Measurements from ENCODE around the gene MGLL.

Gene MGLL

GRCh38 chr3:127760361-127760760, 62.0 kb downstream of the MGLL start:
- in situ Hi-C loops (cut with MboI; ENCODE audit: low sequenced_read_pairs): no loop called here

- in situ Hi-C loops (cut with MboI; ENCODE audit: low sequenced_read_pairs): no loop called here
Observed at GRCh38 chr3:127759826-127760225, 62.5 kb downstream of the MGLL start.

- in situ Hi-C loops (cut with MboI; ENCODE audit: low sequenced_read_pairs): no loop called here
Observed at GRCh38 chr3:127758013-127758412, 64.3 kb downstream of the MGLL start.

GRCh38 chr3:127755305-127755681, 67.0 kb downstream of the MGLL start:
- in situ Hi-C loops (cut with MboI; ENCODE audit: low sequenced_read_pairs): no loop called here

- in situ Hi-C loops (cut with MboI; ENCODE audit: low sequenced_read_pairs): no loop called here
Observed at GRCh38 chr3:127754411-127755304, 67.7 kb downstream of the MGLL start.

- in situ Hi-C loops (cut with MboI; ENCODE audit: low sequenced_read_pairs): no loop called here
Observed at GRCh38 chr3:127753898-127754410, 68.4 kb downstream of the MGLL start.

- in situ Hi-C loops (cut with MboI; ENCODE audit: low sequenced_read_pairs): no loop called here
Observed at GRCh38 chr3:127753338-127753737, 69.0 kb downstream of the MGLL start.

- in situ Hi-C loops (cut with MboI; ENCODE audit: low sequenced_read_pairs): no loop called here
Observed at GRCh38 chr3:127751782-127752181, 70.5 kb downstream of the MGLL start.

- in situ Hi-C loops (cut with MboI; ENCODE audit: low sequenced_read_pairs): no loop called here
Observed at GRCh38 chr3:127751163-127751621, 71.1 kb downstream of the MGLL start.

- in situ Hi-C loops (cut with MboI; ENCODE audit: low sequenced_read_pairs): no loop called here
Observed at GRCh38 chr3:127750226-127751031, 71.9 kb downstream of the MGLL start.

- in situ Hi-C loops (cut with MboI; ENCODE audit: low sequenced_read_pairs): no loop called here
Observed at GRCh38 chr3:127749787-127750225, 72.5 kb downstream of the MGLL start.

GRCh38 chr3:127749361-127749760, 73.0 kb downstream of the MGLL start:
- in situ Hi-C loops (cut with MboI; ENCODE audit: low sequenced_read_pairs): no loop called here

GRCh38 chr3:127748754-127749327, 73.5 kb downstream of the MGLL start:
- in situ Hi-C loops (cut with MboI; ENCODE audit: low sequenced_read_pairs): no loop called here

- in situ Hi-C loops (cut with MboI; ENCODE audit: low sequenced_read_pairs): no loop called here
Observed at GRCh38 chr3:127747751-127748521, 74.4 kb downstream of the MGLL start.

GRCh38 chr3:127747066-127747465, 75.2 kb downstream of the MGLL start:
- in situ Hi-C loops (cut with MboI; ENCODE audit: low sequenced_read_pairs): no loop called here

- in situ Hi-C loops (cut with MboI; ENCODE audit: low sequenced_read_pairs): no loop called here
Observed at GRCh38 chr3:127746400-127747057, 75.8 kb downstream of the MGLL start.

- in situ Hi-C loops (cut with MboI; ENCODE audit: low sequenced_read_pairs): no loop called here
Observed at GRCh38 chr3:127745656-127746399, 76.5 kb downstream of the MGLL start.

GRCh38 chr3:127744875-127745274, 77.4 kb downstream of the MGLL start:
- in situ Hi-C loops (cut with MboI; ENCODE audit: low sequenced_read_pairs): no loop called here

GRCh38 chr3:127744253-127744815, 78.0 kb downstream of the MGLL start:
- in situ Hi-C loops (cut with MboI; ENCODE audit: low sequenced_read_pairs): no loop called here
